ENCODE measurements around the gene FHIT.

The FHIT gene

GRCh38 chr3:60610441-60611112, 640.7 kb downstream of the FHIT start:
- no peaks in the 10 kb centered on the region for H3K4me1 Mint-ChIP-seq
- H3K4me3 Mint-ChIP-seq = no peak overlapping the region
- no peaks in the 10 kb centered on the region for H3K9me3 Mint-ChIP-seq
- no peak for DNase-seq
- peaks cover 2% of the 10 kb centered on the region for H3K27me3 Mint-ChIP-seq (ENCODE audit: low read depth, poor library complexity)
- H3K27ac Mint-ChIP-seq = no peak overlapping the region
- H3K36me3 Mint-ChIP-seq (ENCODE audit: low read depth) = no peaks in the 10 kb centered on the region
- TF ChIP-seq CTCF (IDR thresholded peaks at IDR 0.05) = no peak

GRCh38 chr3:60609446-60609845, 641.8 kb downstream of the FHIT start:
- Mint-ChIP-seq H3K9me3 (no peaks in the 10 kb centered on the region), H3K4me3 (no peak overlapping the region), H3K4me1 (no peaks in the 10 kb centered on the region), H3K27ac (no peak overlapping the region), H3K27me3 (ENCODE audit: low read depth, poor library complexity) (peaks cover 2% of the 10 kb centered on the region), H3K36me3 (ENCODE audit: low read depth) (no peaks in the 10 kb centered on the region)
- DNase-seq = no peak
- no peak for TF ChIP-seq CTCF (IDR thresholded peaks at IDR 0.05)

- H3K36me3 Mint-ChIP-seq (ENCODE audit: low read depth) = no peaks in the 10 kb centered on the region
- no peak overlapping the region for H3K27ac Mint-ChIP-seq
- H3K4me1 Mint-ChIP-seq = peaks cover 26% of the 10 kb centered on the region
- no peak for TF ChIP-seq CTCF (IDR thresholded peaks at IDR 0.05)
- H3K4me3 Mint-ChIP-seq = no peak overlapping the region
- H3K27me3 Mint-ChIP-seq (ENCODE audit: low read depth, poor library complexity) = peaks cover 4% of the 10 kb centered on the region
- H3K9me3 Mint-ChIP-seq = no peaks in the 10 kb centered on the region
- no peak for DNase-seq
These were observed 647.4 kb downstream of the FHIT start for GRCh38 chr3:60603860-60604259.

- peaks cover 4% of the 10 kb centered on the region for H3K27me3 Mint-ChIP-seq (ENCODE audit: low read depth, poor library complexity)
- no peak overlapping the region for H3K27ac Mint-ChIP-seq
- no peaks in the 10 kb centered on the region for H3K9me3 Mint-ChIP-seq
- no peak overlapping the region for H3K4me3 Mint-ChIP-seq
- no peak for TF ChIP-seq CTCF (IDR thresholded peaks at IDR 0.05)
- no peaks in the 10 kb centered on the region for H3K36me3 Mint-ChIP-seq (ENCODE audit: low read depth)
- no peak for DNase-seq
- H3K4me1 Mint-ChIP-seq = peaks cover 28% of the 10 kb centered on the region
These were observed 650.4 kb downstream of the FHIT start for GRCh38 chr3:60600848-60601247.

- no peak for DNase-seq
- H3K27me3 Mint-ChIP-seq (ENCODE audit: low read depth, poor library complexity) = peaks cover 4% of the 10 kb centered on the region
- TF ChIP-seq CTCF (IDR thresholded peaks at IDR 0.05) = no peak
- H3K27ac Mint-ChIP-seq = no peak overlapping the region
- H3K4me1 Mint-ChIP-seq = peaks cover 28% of the 10 kb centered on the region
- H3K9me3 Mint-ChIP-seq = no peaks in the 10 kb centered on the region
- H3K4me3 Mint-ChIP-seq = no peak overlapping the region
- no peaks in the 10 kb centered on the region for H3K36me3 Mint-ChIP-seq (ENCODE audit: low read depth)
These were observed 651.7 kb downstream of the FHIT start for GRCh38 chr3:60599586-60599985.

GRCh38 chr3:60598671-60599070, 652.6 kb downstream of the FHIT start:
- H3K4me3 Mint-ChIP-seq = no peak overlapping the region
- DNase-seq = no peak
- H3K4me1 Mint-ChIP-seq = peaks cover 28% of the 10 kb centered on the region
- no peak overlapping the region for H3K27ac Mint-ChIP-seq
- no peak for TF ChIP-seq CTCF (IDR thresholded peaks at IDR 0.05)
- peaks cover 4% of the 10 kb centered on the region for H3K27me3 Mint-ChIP-seq (ENCODE audit: low read depth, poor library complexity)
- H3K36me3 Mint-ChIP-seq (ENCODE audit: low read depth) = no peaks in the 10 kb centered on the region
- H3K9me3 Mint-ChIP-seq = no peaks in the 10 kb centered on the region
